GOT3 (cell line): ENCODE data around the gene SLC5A10.
"Not testable (repeated sequence)": the region's sequence is repeated elsewhere in the genome, so short reads cannot be mapped to it uniquely, and the experiment has no call there.

Experiments
- DNase-seq: peaks from one replicate; lab custom pipeline; 2025; ENCODE audit warnings: mixed read lengths; lab: John Stamatoyannopoulos, UW

The SLC5A10 gene

GRCh38 chr17:18947866-18948265, 4.1 kb upstream of the SLC5A10 start:
- no peak for DNase-seq

GRCh38 chr17:18948476-18949006, 3.4 kb upstream of the SLC5A10 start:
- DNase-seq: no peak

- DNase-seq: no peak
Measured at GRCh38 chr17:18949566-18949965, 2.4 kb upstream of the SLC5A10 start.

GRCh38 chr17:18950346-18950745, 1.6 kb upstream of the SLC5A10 start:
- no peak for DNase-seq

- no peak for DNase-seq
Measured at GRCh38 chr17:18950944-18951905, 740 bp upstream of the SLC5A10 start.

- DNase-seq: no peak
Measured at GRCh38 chr17:18953231-18953728, 1.3 kb downstream of the SLC5A10 start.

GRCh38 chr17:18954321-18954720, 2.4 kb downstream of the SLC5A10 start:
- DNase-seq: no peak

GRCh38 chr17:18955009-18955408, 3.0 kb downstream of the SLC5A10 start:
- DNase-seq: no peak

GRCh38 chr17:18956021-18956420, 4.1 kb downstream of the SLC5A10 start:
- DNase-seq: not testable (repeated sequence)

- no peak for DNase-seq
Measured at GRCh38 chr17:18956581-18956980, 4.6 kb downstream of the SLC5A10 start.

- DNase-seq: no peak
Measured at GRCh38 chr17:18957831-18958230, 5.9 kb downstream of the SLC5A10 start.

GRCh38 chr17:18958611-18959010, 6.6 kb downstream of the SLC5A10 start:
- DNase-seq: no peak

- no peak for DNase-seq
Measured at GRCh38 chr17:18959071-18959844, 7.3 kb downstream of the SLC5A10 start.

- DNase-seq: no peak
Measured at GRCh38 chr17:18959845-18960240, 7.9 kb downstream of the SLC5A10 start.

GRCh38 chr17:18960241-18960665, 8.3 kb downstream of the SLC5A10 start:
- DNase-seq: no peak

- peak; percentile 20 for DNase-seq
Measured at GRCh38 chr17:18960803-18961511, 9.0 kb downstream of the SLC5A10 start.

GRCh38 chr17:18961634-18962493, 9.9 kb downstream of the SLC5A10 start:
- no peak for DNase-seq

GRCh38 chr17:18962494-18962815, 10.5 kb downstream of the SLC5A10 start:
- DNase-seq: no peak

GRCh38 chr17:18963126-18964017, 11.4 kb downstream of the SLC5A10 start:
- DNase-seq: no peak

- DNase-seq: no peak
Measured at GRCh38 chr17:18964018-18964351, 12.0 kb downstream of the SLC5A10 start.
